ENCODE data around the gene NTN4.

DNA sequence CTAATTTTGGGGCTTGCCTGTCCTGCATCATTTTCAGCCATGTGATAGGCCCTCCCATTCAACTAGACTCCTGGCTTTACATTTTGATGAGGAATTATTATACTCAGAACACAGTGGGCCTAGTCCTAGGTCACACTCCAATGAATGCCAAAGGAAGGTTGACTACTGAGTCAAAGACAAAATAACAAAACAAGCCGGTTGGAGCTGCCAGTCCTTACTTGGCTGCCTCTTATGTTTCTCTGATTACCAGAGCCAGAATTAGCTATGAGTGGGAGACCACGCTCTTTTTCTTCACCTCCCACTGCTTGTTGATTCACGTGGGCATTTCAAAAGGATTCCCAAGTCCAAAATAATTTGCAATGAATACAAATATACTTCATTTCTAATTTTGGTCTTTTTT lies 161.2 kb downstream of the NTN4 start:
- no peak for TF ChIP-seq RFX5 (IDR thresholded peaks at IDR 0.05; ENCODE audit: low read length)
- TF ChIP-seq, protein P1, sequence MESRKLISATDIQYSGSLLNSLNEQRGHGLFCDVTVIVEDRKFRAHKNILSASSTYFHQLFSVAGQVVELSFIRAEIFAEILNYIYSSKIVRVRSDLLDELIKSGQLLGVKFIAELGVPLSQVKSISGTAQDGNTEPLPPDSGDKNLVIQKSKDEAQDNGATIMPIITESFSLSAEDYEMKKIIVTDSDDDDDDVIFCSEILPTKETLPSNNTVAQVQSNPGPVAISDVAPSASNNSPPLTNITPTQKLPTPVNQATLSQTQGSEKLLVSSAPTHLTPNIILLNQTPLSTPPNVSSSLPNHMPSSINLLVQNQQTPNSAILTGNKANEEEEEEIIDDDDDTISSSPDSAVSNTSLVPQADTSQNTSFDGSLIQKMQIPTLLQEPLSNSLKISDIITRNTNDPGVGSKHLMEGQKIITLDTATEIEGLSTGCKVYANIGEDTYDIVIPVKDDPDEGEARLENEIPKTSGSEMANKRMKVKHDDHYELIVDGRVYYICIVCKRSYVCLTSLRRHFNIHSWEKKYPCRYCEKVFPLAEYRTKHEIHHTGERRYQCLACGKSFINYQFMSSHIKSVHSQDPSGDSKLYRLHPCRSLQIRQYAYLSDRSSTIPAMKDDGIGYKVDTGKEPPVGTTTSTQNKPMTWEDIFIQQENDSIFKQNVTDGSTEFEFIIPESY (IDR thresholded peaks at IDR 0.05; ENCODE audit: borderline replicate concordance, low read depth), result no peak
- no peak for TF ChIP-seq POLR2AphosphoS5 (IDR thresholded peaks at IDR 0.05; ENCODE audit: low read depth, low read length)
- no peak for TF ChIP-seq JUND (IDR thresholded peaks at IDR 0.05)
- TF ChIP-seq, protein P2, sequence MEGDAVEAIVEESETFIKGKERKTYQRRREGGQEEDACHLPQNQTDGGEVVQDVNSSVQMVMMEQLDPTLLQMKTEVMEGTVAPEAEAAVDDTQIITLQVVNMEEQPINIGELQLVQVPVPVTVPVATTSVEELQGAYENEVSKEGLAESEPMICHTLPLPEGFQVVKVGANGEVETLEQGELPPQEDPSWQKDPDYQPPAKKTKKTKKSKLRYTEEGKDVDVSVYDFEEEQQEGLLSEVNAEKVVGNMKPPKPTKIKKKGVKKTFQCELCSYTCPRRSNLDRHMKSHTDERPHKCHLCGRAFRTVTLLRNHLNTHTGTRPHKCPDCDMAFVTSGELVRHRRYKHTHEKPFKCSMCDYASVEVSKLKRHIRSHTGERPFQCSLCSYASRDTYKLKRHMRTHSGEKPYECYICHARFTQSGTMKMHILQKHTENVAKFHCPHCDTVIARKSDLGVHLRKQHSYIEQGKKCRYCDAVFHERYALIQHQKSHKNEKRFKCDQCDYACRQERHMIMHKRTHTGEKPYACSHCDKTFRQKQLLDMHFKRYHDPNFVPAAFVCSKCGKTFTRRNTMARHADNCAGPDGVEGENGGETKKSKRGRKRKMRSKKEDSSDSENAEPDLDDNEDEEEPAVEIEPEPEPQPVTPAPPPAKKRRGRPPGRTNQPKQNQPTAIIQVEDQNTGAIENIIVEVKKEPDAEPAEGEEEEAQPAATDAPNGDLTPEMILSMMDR (IDR thresholded peaks at IDR 0.05), result no peak
